NCI-H2227 (cell line): ENCODE measurements around the gene PTPRD.
"Not testable (repeated sequence)": the region's sequence is repeated elsewhere in the genome, so short reads cannot be mapped to it uniquely, and the experiment has no call there.

Source experiments
- DNase-seq: peaks from one replicate; lab custom pipeline; 2025; ENCODE audit not compliant: unreplicated experiment; lab: John Stamatoyannopoulos, UW

Gene PTPRD

DNA sequence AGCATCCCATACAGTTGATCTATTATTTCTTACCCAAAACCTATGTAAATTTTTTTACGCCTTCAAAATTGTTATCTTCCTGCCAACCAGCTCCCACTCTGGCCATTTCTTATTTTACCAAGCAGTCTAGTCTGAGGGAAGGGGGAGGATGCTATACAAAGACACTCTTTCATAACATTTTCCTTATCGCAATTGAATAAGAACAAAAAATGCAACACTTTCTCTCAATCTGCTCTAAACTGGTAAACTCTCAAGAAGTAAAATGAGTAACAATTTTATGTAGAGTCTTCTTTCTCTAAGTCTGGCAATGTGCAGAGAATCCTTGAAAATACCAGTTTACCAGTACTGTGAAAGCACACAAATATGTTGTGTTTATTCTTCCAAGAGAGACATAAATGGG is 1216.3 kb downstream of the PTPRD start:
- DNase-seq, result no peak

DNA sequence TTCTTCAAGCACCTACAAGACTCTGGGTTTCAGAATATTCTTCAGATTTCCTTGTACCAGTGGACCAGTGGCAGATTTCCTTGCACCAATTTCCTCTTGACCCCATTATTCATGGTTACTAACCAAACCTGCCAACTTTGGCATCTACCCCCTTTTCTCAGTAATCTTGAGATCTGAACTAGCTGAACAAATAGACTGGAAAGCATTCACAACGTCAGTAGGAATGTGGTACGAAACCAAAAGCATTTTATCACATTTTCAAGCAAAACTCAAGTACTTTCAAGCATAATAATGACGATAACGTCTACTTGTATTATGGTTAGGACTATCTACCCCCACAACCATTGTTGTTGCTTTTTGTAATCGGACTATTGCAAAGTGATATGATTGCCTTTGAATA is 1217.3 kb downstream of the PTPRD start:
- DNase-seq, result no peak

DNA sequence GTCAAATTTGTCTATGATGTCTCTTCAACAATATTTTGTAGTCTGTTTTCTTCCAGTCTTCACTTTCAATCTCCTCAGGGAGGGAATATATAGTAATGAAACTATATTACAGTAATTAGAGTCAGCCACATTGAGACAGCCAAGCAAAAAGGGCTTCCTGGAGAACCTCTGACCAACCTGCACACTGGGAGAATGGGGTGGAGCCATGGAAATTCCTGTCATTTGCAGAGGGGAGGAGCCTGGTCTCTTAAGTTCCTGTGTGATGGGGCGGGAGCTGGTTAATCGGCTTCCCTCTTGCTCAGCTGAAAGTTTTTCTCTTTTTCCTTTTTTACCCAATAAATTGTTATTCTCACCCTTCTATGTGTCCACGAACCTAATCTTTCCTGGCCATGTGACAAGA is 1220.0 kb downstream of the PTPRD start:
- DNase-seq, result no peak

DNA sequence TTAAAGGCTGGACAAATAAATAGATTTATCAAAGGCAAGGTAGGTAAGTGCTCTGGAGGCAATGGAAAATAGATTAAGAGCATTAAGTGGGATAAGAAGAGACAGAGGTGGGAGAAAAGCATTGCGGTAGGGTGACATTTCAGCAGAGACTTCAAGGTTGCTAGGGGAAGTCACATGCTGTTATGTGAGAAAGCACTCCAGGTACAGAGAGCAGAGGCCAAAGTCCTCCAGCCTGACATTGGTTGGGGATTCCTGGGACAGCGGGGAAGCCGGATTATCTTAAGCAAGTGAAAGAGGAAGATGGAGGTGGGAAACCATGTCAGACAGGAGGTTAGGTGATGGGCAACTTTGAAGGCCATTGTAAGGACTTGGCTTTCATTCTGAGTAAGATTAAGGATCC is 1222.9 kb downstream of the PTPRD start:
- no peak for DNase-seq

DNA sequence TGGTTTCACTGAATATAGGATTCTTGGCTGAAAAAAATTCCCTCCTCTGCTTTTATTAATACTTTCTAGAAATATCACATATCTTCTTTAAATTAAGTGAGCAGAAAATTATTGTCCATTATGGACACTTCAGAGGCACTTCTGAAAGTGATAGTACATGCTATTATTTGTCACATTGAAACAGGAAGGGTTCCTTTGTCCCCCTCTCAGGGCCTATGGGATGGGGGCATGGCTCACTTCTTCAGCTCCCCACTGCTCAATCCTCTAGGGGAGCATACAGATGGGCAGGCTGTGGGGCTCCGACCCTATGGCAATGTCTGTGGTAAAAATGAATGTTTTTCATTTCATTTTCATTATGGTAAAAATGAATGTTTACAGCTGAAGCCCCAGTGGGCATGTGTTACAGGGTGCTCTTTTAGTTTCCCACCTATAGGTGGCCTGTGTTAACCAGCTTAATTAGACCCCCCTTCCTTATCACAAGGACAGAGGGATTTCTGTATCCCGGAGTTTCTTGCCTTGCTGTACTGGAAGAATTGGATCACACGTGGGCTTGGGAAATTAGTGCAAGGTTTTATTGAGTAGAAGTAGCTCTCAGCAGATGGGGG is 1225.2 kb downstream of the PTPRD start:
- no peak for DNase-seq

DNA sequence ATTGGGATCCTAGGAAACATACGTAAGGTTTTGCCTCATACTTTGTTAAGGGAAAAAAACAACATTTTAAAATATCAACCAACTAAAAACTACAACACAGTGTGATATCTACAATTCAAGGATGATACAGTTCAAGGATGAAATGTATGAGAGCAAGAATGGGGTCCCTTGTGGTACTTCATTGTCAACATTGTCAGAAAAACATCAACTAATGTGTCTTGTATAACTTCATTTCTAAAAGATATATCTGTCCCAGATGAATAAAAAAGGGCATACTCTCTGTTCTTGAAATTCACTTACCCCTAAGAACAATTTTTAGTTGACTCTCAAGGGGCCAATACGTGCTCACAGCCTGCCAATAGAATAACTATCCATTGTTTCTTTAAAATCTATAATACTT is 1250.5 kb downstream of the PTPRD start:
- DNase-seq, result no peak

DNA sequence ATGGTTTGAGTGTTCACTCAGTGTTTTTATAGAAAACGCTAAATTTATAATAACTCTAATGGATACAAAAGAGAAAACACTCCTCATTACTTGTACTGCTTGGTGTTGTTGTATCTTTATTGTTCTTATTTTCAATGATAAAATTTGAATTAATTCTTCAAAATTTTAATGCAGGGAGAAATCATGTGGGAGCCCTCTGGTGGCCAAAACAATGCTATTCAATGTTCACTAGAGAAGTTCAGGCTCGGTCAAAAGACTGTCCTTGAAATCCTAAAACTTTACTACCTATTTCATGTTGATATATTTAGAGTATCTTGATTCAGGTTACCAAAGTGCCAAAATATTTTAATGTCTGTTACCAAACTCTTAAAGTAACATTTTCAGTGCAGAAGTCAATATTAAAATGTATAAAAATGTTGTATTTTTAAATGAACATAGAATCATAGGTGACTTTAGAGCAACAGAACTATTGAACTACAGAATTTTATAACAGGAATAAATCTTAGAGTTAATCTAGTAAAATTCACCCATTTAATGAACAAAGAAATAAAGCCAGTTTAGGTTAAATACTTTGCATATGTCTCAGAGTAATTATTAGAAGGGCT is 1259.8 kb downstream of the PTPRD start:
- DNase-seq, result no peak

DNA sequence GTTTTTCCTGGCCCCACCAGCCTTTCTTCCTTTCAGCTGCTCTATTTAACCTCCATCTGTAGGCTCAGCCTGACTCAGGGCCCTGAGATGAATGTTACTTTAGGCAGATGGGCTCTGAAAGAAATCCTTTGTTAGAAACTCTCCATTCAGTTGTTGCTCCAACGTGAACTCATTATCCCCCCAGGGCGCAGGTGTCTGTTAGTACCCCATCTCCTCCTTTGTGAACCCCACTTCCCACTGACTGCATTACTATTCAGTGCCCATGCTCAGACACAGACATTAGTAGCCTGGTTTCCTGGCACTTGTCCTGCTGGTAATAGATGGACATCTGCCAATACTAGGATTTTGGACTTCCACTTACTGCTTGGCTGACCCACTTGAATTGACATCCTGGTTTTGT is 1271.6 kb downstream of the PTPRD start:
- DNase-seq, result no peak

DNA sequence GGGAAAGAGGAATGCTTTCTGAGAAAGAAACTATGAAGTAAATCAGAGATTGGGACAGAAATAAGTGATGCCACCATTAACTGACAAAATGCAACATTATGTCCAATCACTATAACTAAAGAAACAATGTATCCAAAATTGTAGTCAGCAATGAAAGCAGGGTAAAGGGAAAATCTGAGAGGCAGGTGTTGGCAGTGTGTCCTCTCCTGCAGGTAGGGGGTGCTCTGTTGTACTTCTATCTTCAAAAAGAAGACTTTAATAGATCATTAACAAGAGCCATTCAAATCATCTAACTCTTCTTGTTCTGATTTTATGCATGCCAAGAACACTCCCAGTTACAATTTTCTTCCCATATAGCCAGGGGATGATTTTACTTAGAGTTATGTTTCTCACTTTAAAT is 1275.7 kb downstream of the PTPRD start:
- no peak for DNase-seq

DNA sequence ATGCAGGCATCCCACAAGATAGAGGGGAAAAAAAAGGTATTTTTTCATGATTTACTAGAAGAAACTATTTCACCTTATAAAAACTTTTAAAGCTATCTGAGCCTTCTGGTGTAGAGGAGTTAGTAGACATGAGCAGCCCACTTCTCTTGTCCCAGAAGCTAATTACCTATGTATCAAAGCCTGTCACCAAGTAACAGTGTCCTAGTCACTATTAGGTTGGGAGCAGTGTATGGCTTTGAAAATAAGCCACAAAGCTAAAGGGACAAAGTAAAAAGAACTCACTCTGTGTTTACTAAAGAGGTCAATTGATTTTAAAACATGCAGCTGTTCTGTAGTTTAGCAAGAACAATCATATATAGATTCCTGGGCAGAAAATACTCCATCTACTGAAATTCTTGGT is 1286.1 kb downstream of the PTPRD start:
- DNase-seq, result no peak

DNA sequence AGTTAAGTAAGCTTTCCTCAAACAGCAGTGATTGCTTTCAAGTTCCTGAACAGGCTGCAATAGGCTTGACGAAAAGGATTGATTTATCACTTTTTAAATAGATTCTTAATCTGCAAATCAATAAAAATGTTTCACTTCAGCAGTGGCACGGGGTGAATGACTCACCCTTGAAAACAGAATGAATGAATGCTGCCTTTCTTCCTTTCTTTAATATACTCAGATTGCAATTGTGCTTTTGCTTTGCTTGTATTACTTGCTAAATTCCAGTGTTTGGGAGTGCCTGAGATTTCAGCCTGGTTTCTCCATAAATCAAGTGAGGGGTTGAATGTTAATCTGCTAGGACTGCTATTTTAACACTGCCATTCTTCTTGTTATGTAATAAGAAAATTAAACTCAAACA is 1293.8 kb downstream of the PTPRD start:
- DNase-seq, result peak; percentile 25

DNA sequence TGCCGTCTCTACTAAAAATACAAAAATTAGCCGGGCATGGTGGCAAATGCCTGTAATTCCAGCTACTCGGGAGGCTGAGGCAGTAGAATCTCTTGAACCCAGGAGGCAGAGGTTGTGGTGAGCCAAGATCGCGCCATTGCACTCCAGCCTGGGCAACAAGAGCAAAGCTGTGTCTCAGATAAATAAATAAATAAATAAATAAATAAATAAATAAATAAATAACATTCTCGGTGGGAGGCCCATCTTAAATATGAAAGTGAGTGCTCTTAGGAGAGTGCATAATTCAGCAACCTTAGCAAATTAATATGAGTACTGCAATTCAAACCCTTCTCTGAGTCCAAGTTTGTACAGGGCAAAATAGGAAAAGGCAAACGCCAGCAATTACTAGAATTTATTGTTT is 1302.1 kb downstream of the PTPRD start:
- DNase-seq, result not testable (repeated sequence)

DNA sequence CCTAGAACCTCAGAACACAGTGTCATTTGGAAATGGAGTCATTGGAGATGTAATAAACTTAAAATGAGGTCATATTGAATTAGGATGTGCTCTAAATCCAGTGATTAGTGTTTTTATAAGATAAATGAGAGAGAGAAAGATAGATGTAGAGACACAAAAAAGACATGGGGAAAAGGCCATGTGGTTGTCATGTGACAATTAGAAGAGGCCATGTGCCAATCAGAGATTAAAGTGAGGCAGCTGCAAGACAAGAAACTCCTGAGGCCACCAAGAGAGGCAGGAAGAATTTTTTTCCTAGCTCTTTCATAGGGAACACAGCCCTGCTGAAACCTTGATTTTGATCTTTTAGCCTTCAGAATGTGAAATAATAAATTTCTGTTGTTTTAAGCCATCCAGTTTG is 1307.2 kb downstream of the PTPRD start:
- no peak for DNase-seq

DNA sequence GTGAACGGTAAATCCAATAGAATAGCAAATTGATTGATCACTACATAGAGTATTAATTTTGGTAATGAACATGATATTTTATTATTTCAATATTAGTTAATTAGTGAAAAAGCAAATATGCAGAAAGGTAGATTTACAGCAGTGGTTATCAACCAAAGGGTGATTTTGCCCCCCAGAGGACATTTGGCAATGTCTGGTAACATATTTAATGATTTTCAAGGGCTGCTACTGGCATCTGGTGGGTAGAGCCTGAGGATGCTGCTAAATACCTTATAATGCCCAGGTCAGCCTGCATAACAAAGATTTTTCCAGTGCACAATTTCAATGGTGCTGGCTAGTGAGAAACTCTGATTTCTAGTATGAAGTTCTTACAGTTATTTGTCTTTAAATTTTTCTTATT is 1313.7 kb downstream of the PTPRD start:
- no peak for DNase-seq

DNA sequence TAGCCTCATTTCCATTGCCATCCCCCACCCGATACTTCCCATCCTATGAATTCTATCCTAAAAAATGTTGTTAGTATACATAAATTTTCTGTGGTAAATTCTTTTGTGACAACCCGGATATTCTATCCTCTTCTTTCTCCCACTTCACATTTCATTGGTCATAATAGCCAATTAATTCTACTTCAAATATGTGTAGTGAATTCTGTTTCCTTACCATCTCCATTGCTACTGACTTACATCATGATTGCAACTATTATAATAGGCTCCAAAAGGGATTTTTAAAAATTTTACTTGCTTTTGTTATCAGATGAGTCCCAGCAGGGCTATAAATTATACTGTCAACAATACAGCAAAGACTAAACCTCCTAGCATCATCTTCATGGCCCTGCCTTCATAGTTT is 1326.8 kb downstream of the PTPRD start:
- DNase-seq, result no peak

DNA sequence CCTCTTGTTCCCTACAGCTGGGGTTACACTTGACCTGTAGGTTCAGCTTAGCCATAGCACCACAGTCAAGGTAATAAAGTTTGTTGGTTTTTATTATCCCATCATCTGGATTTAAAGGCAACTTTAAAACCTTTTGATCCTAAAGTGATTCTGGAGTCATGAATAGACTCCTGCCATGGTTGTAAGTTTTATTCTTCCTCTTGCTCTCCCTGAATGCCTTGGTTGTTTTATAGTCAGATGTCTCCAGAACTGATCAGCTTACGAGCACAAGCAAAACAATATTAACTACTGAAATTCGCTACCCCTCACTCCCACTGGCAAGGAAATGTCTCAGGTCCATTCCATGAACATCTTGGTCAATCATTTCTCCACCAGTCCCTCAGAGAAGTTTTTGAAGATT is 1328.6 kb downstream of the PTPRD start:
- no peak for DNase-seq

DNA sequence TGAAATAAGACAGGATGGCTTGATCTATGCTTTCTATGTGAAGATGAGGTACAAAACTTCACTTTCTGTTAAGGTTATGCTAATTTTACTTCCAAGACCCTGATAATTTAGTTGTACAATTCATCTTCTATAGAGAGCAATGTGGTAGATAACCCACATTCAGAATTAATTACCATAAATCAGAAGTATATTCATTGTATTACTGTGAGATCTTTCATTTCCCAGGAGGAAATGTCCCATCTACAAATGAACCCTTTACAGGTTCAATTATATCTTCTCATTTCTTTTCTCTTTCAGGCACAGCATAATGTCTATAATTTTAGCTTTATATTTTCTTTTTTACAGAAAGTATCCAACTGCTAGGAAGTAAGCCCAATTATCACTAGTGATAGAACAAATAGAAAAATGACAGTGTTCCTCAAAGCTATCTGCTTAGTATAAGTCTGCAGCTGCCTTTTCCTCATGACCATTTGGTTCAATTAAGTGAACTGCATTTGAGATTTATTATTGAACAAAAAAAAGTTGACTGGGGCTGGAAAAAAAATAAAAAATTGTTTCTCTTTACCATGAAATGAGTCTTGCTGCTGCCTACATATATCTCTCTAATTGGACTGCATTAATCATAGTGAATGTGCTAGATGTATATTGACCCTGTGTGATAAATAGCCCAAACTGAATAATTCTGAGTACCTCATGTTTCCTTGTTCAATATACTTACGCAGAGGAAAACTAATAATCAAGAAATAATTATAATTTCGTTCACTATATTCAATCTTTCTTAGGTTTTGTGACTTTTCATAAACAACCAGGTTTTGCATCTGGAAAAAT is 1329.4 kb downstream of the PTPRD start:
- DNase-seq, result peak; percentile 13

DNA sequence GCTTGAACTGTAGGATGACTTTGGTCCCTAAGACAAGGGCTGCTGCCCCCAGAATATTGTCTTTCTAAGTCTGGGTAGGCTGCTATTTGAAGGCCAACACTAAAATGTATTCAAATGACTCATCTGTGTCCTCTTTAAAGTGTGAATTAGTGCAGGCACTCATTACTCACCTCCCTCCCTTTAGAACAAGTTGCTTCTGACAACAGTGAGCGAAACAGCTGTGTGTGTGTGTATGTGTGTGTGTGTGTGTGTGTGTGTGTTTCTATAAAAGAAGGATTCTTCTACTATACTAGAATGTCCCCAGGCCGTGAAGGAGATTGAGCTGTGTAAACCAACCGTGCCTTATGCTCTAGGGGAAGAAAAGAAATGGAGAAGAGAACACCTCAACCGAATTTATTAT is 1337.2 kb downstream of the PTPRD start:
- DNase-seq, result no peak

DNA sequence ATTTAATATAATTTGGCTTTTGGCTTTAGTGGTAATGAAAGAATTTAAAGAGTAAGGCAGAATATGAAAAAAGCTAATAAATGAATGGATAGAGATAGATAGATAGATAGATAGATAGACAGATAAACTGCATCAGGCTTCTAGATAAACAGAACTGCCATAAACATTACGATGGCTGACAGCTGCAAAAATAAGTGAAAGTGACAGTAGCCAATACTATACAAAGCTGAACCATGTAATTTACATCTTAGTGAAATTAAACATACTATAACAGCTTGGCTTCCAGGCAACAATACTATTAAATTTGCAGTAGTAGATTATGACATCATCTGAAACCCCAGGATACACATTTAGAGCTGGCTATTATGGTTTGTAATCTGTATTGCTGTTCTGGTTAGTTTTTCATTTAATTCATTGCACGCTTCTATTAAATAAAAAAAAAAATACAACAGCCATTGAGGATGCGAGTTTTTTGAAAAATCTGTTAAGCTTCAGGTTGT is 1354.8 kb downstream of the PTPRD start:
- peak; percentile 19 for DNase-seq

DNA sequence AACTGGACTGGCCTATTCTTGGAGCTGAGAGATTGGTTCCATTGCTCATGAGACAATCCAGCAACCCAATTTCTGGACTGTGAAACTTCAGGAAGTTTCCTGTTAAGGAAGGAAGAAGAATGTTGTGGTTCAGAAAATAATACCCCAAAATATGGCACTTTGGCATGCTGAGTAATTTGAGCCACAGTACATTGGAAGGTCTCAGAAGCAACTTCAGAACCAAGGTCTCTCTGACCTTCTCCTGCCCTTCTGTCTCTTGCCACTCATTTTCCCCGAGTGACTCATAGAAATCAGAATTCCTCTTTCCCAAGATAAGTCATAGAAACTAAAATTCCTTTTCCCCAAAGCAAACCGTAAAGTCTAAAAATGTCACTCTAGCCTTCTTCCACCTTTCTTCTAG is 1366.1 kb downstream of the PTPRD start:
- no peak for DNase-seq

DNA sequence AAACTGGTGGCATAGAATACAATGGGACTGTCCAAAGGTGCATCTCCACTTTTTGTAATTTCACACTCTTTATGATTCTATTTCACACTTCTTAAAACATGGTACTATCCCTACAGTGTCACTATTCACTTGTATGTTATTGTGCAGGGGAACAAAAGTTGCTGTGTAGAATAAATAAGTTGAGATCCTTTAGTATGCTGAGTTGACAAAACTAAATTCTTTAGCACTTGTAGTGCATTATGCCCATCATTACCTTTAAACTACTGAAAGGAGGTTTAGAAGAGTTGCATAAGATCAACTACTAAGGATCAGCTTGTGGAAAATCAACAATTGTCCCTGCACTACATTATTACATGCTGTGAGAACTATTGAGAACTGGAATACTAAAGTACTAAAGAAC is 1380.9 kb downstream of the PTPRD start:
- no peak for DNase-seq

DNA sequence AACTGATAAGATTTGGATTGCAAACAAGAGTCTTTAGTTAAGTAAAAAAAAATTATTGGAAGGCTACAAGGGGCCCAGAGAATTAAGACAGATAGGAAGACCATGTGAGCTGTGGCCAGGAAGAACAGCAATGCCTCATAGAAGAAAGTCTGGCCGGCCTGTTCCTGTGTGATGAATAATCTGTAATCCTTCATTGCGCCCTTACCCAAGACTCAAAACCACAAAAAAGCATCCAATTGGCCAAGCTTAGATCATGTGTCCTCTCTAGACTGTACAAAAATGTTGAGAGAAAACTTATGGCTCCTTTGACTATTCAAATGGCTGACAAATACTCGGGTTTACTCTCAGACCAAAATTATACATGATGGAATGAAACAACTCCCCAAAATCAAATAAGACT is 1383.5 kb downstream of the PTPRD start:
- DNase-seq, result no peak
